Measurements from ENCODE around the gene MTMR6.

- TF ChIP-seq CTCF (conservative IDR thresholded peaks at IDR 0.05; ENCODE audit: low read length) (no peak), EZH2phosphoT487 (IDR thresholded peaks at IDR 0.05; ENCODE audit: borderline replicate concordance, low read depth, low read length) (no peak)
Observed at GRCh38 chr13:25252752-25253151, 34.5 kb downstream of the MTMR6 start.
